T47D (cell line): ENCODE measurements around the gene SELENOO.

ENCODE experiments used
- DNase-seq, 2 experiments: peaks; one replicate each; pipeline versions ENCODE4 v3.0.0 to v3.0.0-alpha.2; 2011 to 2012; ENCODE audit warnings: low read depth in 1 of 2, low spot score in 1 of 2
- JUND ChIP-seq: IDR thresholded peaks from 2 replicates; pipeline ENCODE4 v1.6.1; 2012; ENCODE audit warnings: low read depth
- in situ Hi-C: cut with HindIII; loops from 2 replicates; pipeline ENCODE4 v1.10.0; 2016; ENCODE audit warnings: low sequenced_read_pairs, low pct_unique_long_range_greater_than_20kb

The SELENOO gene

GRCh38 chr22:50257041-50257440 is 56.2 kb downstream of the SELENOO start:
- DNase-seq = no peak
- in situ Hi-C loops = no loop called here
- no peak for TF ChIP-seq JUND

GRCh38 chr22:50257451-50258360 is 56.9 kb downstream of the SELENOO start:
- in situ Hi-C loops = no loop called here
- DNase-seq = no peak
- TF ChIP-seq JUND = no peak

GRCh38 chr22:50258361-50259292 is 57.8 kb downstream of the SELENOO start:
- in situ Hi-C loops = no loop called here
- TF ChIP-seq JUND = no peak
- DNase-seq = no peak

GRCh38 chr22:50259302-50259701 is 58.5 kb downstream of the SELENOO start:
- no peak for TF ChIP-seq JUND
- DNase-seq = no peak
- in situ Hi-C loops = no loop called here

GRCh38 chr22:50260434-50260800 is 59.6 kb downstream of the SELENOO start:
- DNase-seq = no peak
- in situ Hi-C loops = no loop called here

GRCh38 chr22:50260801-50261614 is 60.2 kb downstream of the SELENOO start:
- in situ Hi-C loops = no loop called here
- TF ChIP-seq JUND = no peak
- peak; percentile 41 to 62 for DNase-seq

More at GRCh38 chr22:50260434-50260800, 59.6 kb downstream of the SELENOO start:
- no peak for TF ChIP-seq JUND

GRCh38 chr22:50261615-50262459 is 61.0 kb downstream of the SELENOO start, which contains the start of gene MAPK12:
Gene MAPK12 (minus strand): TSS chr22:50261683. CDS start chr22:50261509, 174 bp downstream.
- DNase-seq = no peak
- in situ Hi-C loops = no loop called here
- no peak for TF ChIP-seq JUND

- DNase-seq = no peak
- in situ Hi-C loops = no loop called here
- TF ChIP-seq JUND = no peak
Measured at GRCh38 chr22:50262460-50262911, 61.7 kb downstream of the SELENOO start.

- DNase-seq = no peak
- no peak for TF ChIP-seq JUND
- in situ Hi-C loops = no loop called here
Measured at GRCh38 chr22:50262973-50263617, 62.3 kb downstream of the SELENOO start.

GRCh38 chr22:50264104-50264745 is 63.4 kb downstream of the SELENOO start:
- TF ChIP-seq JUND = no peak
- in situ Hi-C loops = no loop called here

More at GRCh38 chr22:50264104-50264745, 63.4 kb downstream of the SELENOO start:
- DNase-seq = no peak
